ENCODE data around the gene LRRC8B. TPM values are rescaled to one million over a fixed set of nuclear protein-coding genes. Genes with fewer than 3 reads are reported as not detected.
"Not testable (repeated sequence)": the region's sequence is repeated elsewhere in the genome, so short reads cannot be mapped to it uniquely, and the experiment has no call there.

Gene LRRC8B
- total RNA-seq, 1 donor from 2014 or later = 4.5 TPM

DNA sequence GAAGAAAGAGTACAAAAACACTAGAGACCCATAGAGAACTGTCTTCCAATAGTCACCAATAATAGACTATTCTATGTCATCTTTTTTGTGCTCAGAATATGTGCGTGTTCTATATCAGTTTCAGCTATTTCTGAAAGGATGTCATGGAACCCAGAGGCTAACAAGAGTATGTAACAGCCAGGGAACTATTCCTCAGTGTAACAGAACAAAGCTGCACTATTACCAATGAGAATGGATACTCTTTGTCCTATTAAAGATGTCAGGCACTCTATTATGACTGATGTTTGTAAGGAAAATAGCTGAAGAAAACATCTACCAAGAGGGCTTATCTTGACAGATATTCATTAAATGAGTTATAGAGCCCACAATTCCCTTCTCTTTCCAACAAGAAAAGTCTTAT, 99.7 kb downstream of the LRRC8B start:
- no peak for DNase-seq (ENCODE audit: low spot score)
- intact Hi-C loops (cut with DNase I) = no loop called here

- DNase-seq (ENCODE audit: low spot score) = no peak
- intact Hi-C loops (cut with DNase I) = no loop called here
Observed at GRCh38 chr1:89624715-89625323, 100.2 kb downstream of the LRRC8B start.

- no peak for DNase-seq (ENCODE audit: low spot score)
- intact Hi-C loops (cut with DNase I) = no loop called here
Observed at GRCh38 chr1:89627596-89627962, 103.0 kb downstream of the LRRC8B start.

DNA sequence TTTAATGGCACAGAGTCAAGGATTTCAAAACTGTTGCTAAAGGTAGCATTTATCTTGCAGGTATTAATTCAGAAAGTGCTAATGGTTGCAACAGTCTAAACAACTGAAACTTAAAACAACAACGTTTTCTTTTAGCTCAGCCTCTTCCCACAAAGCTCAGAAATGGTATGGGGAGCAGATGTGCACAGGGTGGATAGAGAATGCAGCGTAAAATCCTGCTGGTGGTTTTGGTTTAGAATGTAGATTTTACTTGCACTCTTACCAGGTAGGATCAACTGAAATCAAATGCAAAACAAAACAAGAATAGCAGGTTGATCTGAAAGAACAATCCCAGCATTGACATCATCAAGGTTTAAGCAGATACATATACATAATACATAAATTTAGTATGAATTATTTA, 104.5 kb downstream of the LRRC8B start:
- DNase-seq (ENCODE audit: low spot score) = no peak
- intact Hi-C loops (cut with DNase I) = no loop called here

- intact Hi-C loops (cut with DNase I); DNase-seq (ENCODE audit: low spot score): not testable (repeated sequence)
Observed at GRCh38 chr1:89629600-89629999, 105.0 kb downstream of the LRRC8B start.

GRCh38 chr1:89630048-89630447, 105.4 kb downstream of the LRRC8B start:
- DNase-seq (ENCODE audit: low spot score) = no peak
- intact Hi-C loops (cut with DNase I) = loop anchor here (5.0 to 10.0 kb wide), 2 partner anchors 92 to 365 kb away; partner anchors contain the start of gene ZNF326

DNA sequence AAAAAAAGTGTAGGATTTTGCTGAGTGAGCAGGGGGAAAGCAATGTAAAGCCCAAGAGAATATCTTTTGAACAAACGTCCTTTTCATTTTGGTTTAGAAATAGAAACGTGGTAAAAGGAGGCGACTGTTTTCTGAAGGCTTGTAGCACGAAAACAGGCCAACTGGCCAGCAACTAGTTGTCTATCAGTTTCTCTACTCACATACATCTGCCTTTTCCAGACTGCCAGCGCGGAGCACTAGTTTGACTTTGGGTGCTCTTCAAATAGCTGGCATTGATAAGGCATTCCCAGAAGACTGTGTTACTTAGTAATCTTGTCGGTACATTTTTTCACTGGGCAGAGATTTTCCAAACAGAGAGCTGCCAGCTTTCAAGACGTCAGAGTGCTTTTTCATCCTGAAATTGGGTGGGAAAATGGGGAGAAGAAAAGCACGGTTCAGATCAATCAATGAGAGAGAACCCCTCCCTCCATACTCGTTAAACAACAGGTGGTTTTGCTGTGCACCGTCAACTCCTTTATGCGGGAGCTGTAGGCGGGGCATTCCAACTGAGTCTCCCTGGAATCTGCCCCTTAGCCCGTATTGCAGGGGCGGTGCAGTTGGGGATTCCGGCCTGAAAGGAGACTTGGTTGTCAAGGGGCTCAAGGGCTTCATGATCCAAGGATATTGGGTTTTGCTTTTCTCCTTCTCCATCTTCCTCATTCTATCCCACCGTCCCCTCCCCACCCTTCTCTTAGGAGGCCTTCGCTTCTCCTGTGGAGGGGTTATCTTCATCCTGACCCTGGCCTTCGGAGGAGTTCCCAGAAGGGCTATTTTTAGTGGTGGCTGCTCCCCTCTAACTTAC, 107.4 kb downstream of the LRRC8B start:
- intact Hi-C loops (cut with DNase I) = loop anchor here (5.0 to 10.0 kb wide), 2 partner anchors 90 to 363 kb away; partner anchors contain the start of gene ZNF326
- no peak for DNase-seq (ENCODE audit: low spot score)

GRCh38 chr1:89632657-89633247, 108.1 kb downstream of the LRRC8B start, which contains the start of gene LRRC8C:
LRRC8C (plus strand) TSS chr1:89633120; CDS start chr1:89686474, 53,354 bp downstream.
- intact Hi-C loops (cut with DNase I) = loop anchor here (1.0 to 10.0 kb wide), 3 partner anchors 90 to 362 kb away; partner anchors contain the start of gene ZNF326
- DNase-seq (ENCODE audit: low spot score) = peak; percentile 95

GRCh38 chr1:89633248-89633799, 108.7 kb downstream of the LRRC8B start:
- DNase-seq (ENCODE audit: low spot score) = peak; percentile 85
- intact Hi-C loops (cut with DNase I) = loop anchor here (1.0 to 10.0 kb wide), 3 partner anchors 89 to 361 kb away; partner anchors contain the start of gene ZNF326

DNA sequence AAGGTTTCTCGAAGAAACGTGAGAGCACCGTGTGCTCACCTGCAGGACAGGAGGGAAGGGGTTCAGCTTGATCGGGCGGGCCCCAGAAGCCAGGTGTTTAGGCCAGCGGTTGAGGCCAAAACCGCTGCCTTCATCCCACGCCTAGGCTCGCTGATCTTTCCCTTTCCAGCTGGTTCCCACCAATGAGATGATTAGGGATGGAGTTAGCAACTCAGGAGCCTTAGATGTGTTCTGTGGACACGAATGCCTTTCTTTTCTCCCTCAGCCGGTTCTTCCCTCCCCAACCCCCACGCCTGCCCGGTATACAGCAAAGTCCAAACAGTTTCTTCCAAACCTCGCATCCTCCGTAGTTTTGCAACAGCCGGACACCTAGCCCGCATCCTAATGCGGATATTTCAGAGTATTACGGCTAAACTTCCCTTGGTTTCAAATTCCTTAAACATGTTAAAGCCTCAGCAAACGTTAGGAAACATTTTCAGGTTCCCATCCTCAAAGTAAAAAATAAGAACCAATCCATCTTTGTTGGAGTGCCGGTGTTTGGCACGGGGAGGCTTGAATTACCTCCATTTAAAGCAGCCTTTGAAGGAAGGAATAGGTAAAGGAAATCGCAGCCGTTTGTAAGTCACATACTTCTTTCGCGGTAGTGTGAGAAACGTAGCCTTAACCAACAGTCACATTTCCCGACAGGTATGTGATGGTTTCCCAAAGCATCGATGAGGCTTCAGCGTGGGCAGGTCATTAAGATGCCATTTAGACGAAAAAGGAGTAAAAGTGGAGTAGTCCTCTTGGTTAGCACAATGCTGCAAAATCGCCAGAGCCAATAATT, 109.4 kb downstream of the LRRC8B start:
- DNase-seq (ENCODE audit: low spot score) = no peak

GRCh38 chr1:89635825-89636815, 111.5 kb downstream of the LRRC8B start:
- intact Hi-C loops (cut with DNase I) = loop anchor here (5.0 to 10.0 kb wide), 2 partner anchors 56 to 359 kb away; partner anchors contain the start of gene ZNF326

More for the DNA sequence above, 109.4 kb downstream of the LRRC8B start:
- intact Hi-C loops (cut with DNase I) = loop anchor here (1.0 to 10.0 kb wide), 3 partner anchors 88 to 361 kb away; partner anchors contain the start of gene ZNF326

GRCh38 chr1:89637496-89637895, 112.9 kb downstream of the LRRC8B start:
- intact Hi-C loops (cut with DNase I) = loop anchor here (5.0 to 10.0 kb wide), 2 partner anchors 55 to 357 kb away; partner anchors contain the start of gene ZNF326
- DNase-seq (ENCODE audit: low spot score) = no peak

More at GRCh38 chr1:89635825-89636815, 111.5 kb downstream of the LRRC8B start:
- no peak for DNase-seq (ENCODE audit: low spot score)

DNA sequence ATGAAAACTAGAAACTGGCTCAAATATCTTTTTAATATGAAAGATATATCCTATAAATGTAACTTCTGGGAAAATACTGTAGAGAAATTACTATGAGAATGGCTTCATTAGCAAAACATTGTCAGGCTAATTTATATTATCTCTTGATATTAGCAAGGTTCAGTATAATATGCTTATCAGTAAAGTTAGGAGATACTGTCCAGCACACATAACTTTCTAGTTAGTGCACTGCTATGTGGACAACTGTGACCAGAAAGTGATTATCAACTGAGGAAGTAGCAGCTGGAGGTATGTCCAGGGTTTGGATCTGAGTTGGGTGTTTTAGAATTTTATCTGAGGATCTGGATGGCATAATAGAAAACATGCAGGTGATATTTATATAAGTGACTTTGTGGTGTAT, 115.8 kb downstream of the LRRC8B start:
- DNase-seq (ENCODE audit: low spot score) = no peak
- intact Hi-C loops (cut with DNase I) = no loop called here

DNA sequence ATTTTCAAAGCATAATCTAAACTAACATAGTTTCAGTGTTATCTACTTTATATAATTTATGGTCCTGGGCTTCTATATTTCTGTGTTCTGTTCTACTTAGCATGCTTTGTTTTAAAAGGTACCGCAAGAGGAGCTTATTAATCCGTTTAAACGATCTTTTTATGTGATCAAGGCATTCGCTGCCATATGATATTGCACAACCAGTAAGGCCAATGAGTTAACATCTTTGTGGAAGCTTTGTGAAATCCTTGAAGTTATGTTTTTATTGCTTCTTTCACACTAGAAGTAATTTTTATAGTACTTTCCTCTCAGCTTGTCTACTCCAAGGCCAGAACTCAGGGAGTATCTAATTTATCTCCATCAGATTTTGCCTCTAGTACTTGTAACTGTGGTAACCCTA, 117.2 kb downstream of the LRRC8B start:
- DNase-seq (ENCODE audit: low spot score) = no peak
- intact Hi-C loops (cut with DNase I) = no loop called here

DNA sequence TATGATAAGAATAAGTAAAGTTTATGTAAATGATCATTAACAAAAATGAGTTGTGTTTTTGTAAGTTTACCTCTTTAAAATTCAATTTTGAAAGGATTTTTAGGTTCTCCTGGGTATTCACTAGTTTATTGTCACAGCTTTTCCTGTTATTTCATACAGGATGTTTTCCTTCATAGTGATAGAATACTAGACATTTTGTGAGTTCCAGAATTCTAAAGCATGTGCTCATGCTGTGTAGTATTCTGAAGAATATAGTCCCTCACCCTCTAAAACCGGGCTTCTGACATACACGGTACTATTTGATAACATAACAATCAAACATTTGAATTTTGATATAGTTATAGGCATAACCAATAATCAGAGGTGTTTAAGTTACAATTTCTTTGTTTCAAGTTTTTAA, 118.9 kb downstream of the LRRC8B start:
- intact Hi-C loops (cut with DNase I) = no loop called here
- DNase-seq (ENCODE audit: low spot score) = no peak

GRCh38 chr1:89644119-89644814, 119.6 kb downstream of the LRRC8B start:
- no peak for DNase-seq (ENCODE audit: low spot score)
- intact Hi-C loops (cut with DNase I) = no loop called here

DNA sequence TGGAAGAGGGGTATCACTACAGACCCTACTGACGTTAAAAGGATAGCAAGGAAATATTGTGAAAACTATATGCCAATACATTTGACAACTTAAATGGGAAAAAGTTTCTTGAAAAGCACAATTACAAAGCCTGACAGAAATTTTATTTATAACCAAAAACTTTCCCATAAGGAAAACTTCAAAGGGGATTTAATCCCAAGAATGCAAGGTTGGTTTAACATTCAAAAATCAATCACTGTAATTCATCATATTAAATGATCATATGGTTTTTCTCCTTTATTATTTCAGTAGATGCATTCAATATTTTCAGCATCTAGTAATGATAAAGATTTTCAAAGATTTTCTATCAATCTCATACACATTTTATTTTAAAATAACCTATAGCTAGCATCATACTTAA, 121.6 kb downstream of the LRRC8B start:
- intact Hi-C loops (cut with DNase I) = no loop called here
- DNase-seq (ENCODE audit: low spot score) = no peak
